IMR-90 (cell line): ENCODE data around the gene MGRN1. TPM values are rescaled to one million over a fixed set of nuclear protein-coding genes. Genes with fewer than 3 reads are reported as not detected.

Experiments
- ATAC-seq: fragments of 200-7000 bp; cut with Tn5 transposase; 2 replicates; pipeline ENCODE4 v1.9.1; 2020; ENCODE audit warnings: low read depth, mild to moderate bottlenecking, moderate library complexity
- BruUV-seq: library from RNA; stranded (reverse); fragments of 400-500 nt; replicated peaks from 2 replicates; lab custom pipeline; 2021; lab: Mats Ljungman, UMichigan
- CTCF ChIA-PET: fragments of 300-600 bp; formaldehyde crosslinking; extraction: SDS; loops from one replicate; lab custom pipeline; 2021; ENCODE audit warnings: antibody characterized with exemption; lab: Yijun Ruan, JAX
- POLR2A ChIA-PET: fragments of 300-600 bp; sonication (Branson Sonifier 250); formaldehyde crosslinking; loops from one replicate; lab custom pipeline; 2022; ENCODE audit warnings: antibody characterized with exemption; ENCODE audit not compliant: unreplicated experiment; lab: Charles Lee
- DNase-seq: peaks from one replicate; pipeline ENCODE4 v3.0.0; 2013
- H2AFZ ChIP-seq: replicated peaks from 2 replicates; pipeline ENCODE3; 2013; ENCODE audit warnings: low read length, mild to moderate bottlenecking; ENCODE audit not compliant: poor library complexity
- H2AK5ac ChIP-seq: 2 replicates; pipeline ENCODE4 v1.6.1; 2013; ENCODE audit warnings: low read depth, low read length, inconsistent platforms
- H2AK9ac ChIP-seq: replicated peaks from 2 replicates; pipeline ENCODE3; 2013; ENCODE audit warnings: mild to moderate bottlenecking, low read depth, low read length, moderate library complexity; ENCODE audit not compliant: poor library complexity
- H2BK120ac ChIP-seq: 2 replicates; pipeline ENCODE4 v1.6.1; 2013; ENCODE audit warnings: low read depth, low read length, inconsistent platforms
- H2BK15ac ChIP-seq: 3 replicates; pipeline ENCODE4 v1.6.1; 2013; ENCODE audit warnings: low read depth, low read length, inconsistent platforms
- H2BK20ac ChIP-seq: 2 replicates; pipeline ENCODE4 v1.6.1; 2013; ENCODE audit warnings: low read depth, mild to moderate bottlenecking, inconsistent platforms, low read length, moderate library complexity
- H2BK5ac ChIP-seq: 2 replicates; pipeline ENCODE4 v1.6.1; 2013; ENCODE audit warnings: mild to moderate bottlenecking, low read depth, low read length, inconsistent platforms; ENCODE audit not compliant: poor library complexity, severe bottlenecking
- H3K14ac ChIP-seq: replicated peaks from 2 replicates; pipeline ENCODE4 v1.6.1; 2013; ENCODE audit warnings: low read depth, low read length, inconsistent platforms
- H3K18ac ChIP-seq: 2 replicates; pipeline ENCODE4 v1.6.1; 2013; ENCODE audit warnings: low read depth, low read length, control low read depth
- H3K23ac ChIP-seq: 2 replicates; pipeline ENCODE4 v1.6.1; 2013; ENCODE audit warnings: low read depth, low read length, inconsistent platforms
- H3K27ac ChIP-seq: 2 replicates; pipeline ENCODE4 v1.5.1; 2013; ENCODE audit warnings: mild to moderate bottlenecking, control low read depth, low read length; ENCODE audit not compliant: insufficient read depth
- H3K27me3 ChIP-seq: 2 replicates; pipeline ENCODE4 v1.6.1; 2013; ENCODE audit warnings: low read length; ENCODE audit not compliant: control insufficient read depth, insufficient read depth
- H3K36me3 ChIP-seq: 2 replicates; pipeline ENCODE4 v1.6.1; 2013; ENCODE audit warnings: low read length, mixed read lengths; ENCODE audit not compliant: control insufficient read depth, insufficient read depth
- H3K4ac ChIP-seq: 2 replicates; pipeline ENCODE4 v1.6.1; 2013; ENCODE audit warnings: low read depth, low read length, inconsistent platforms
- H3K4me1 ChIP-seq: 2 replicates; pipeline ENCODE4 v1.6.1; 2013; ENCODE audit warnings: low read length, mixed read lengths; ENCODE audit not compliant: control insufficient read depth, insufficient read depth
- H3K4me2 ChIP-seq: 2 replicates; pipeline ENCODE4 v1.6.1; 2013; ENCODE audit warnings: low read depth, mild to moderate bottlenecking, control low read depth, low read length, moderate library complexity
- H3K4me3 ChIP-seq: 2 replicates; pipeline ENCODE4 v1.5.1; 2013; ENCODE audit warnings: low read depth, mild to moderate bottlenecking, control low read depth, low read length, moderate library complexity; ENCODE audit not compliant: insufficient read depth
- H3K56ac ChIP-seq: 2 replicates; pipeline ENCODE4 v1.6.1; 2013; ENCODE audit warnings: low read length, inconsistent platforms; ENCODE audit not compliant: insufficient read depth; ENCODE audit errors: extremely low read depth
- H3K79me1 ChIP-seq, 2 experiments: 2 replicates each; pipeline ENCODE4 v1.6.1; 2013; ENCODE audit warnings: low read length in 2 of 2, inconsistent platforms in 1 of 2, low read depth in 1 of 2
- H3K9ac ChIP-seq: 2 replicates; pipeline ENCODE4 v1.6.1; 2013; ENCODE audit warnings: low read depth, low read length, control low read depth
- H3K9me1 ChIP-seq: 2 replicates; pipeline ENCODE4 v1.6.1; 2013; ENCODE audit warnings: low read length, inconsistent platforms; ENCODE audit not compliant: insufficient read depth
- H3K9me3 ChIP-seq: 2 replicates; pipeline ENCODE4 v1.6.1; 2013; ENCODE audit warnings: low read length; ENCODE audit not compliant: control insufficient read depth, insufficient read depth
- H4K20me1 ChIP-seq: 2 replicates; pipeline ENCODE4 v1.6.1; 2013; ENCODE audit warnings: low read length, inconsistent platforms; ENCODE audit not compliant: insufficient read depth
- H4K5ac ChIP-seq: 2 replicates; pipeline ENCODE4 v1.6.1; 2013; ENCODE audit warnings: mild to moderate bottlenecking, low read depth, low read length, control low read depth
- H4K8ac ChIP-seq, 2 experiments: 2 replicates each; pipeline ENCODE4 v1.6.1; 2013; ENCODE audit warnings: low read depth in 2 of 2, low read length in 2 of 2, control low read depth in 1 of 2, inconsistent platforms in 1 of 2
- H4K91ac ChIP-seq: 2 replicates; pipeline ENCODE4 v1.6.1; 2013; ENCODE audit warnings: low read depth, low read length, inconsistent platforms; ENCODE audit not compliant: insufficient read depth
- BHLHE40 ChIP-seq: fragments of 150-350 bp; IDR thresholded peaks from 2 replicates; pipeline ENCODE4 v1.6.1; 2016; ENCODE audit warnings: mild to moderate bottlenecking, low read depth, low read length
- CEBPB ChIP-seq: IDR thresholded peaks from 2 replicates; pipeline ENCODE4 v1.6.1; 2012; ENCODE audit warnings: low read depth, low read length, improper control_type of control experiment
- CHD1 ChIP-seq: IDR thresholded peaks from 2 replicates; pipeline ENCODE4 v1.6.1; 2012; ENCODE audit warnings: low read depth, low read length, improper control_type of control experiment
- CTCF ChIP-seq: conservative IDR thresholded peaks from 2 replicates; pipeline ENCODE4 v1.5.1; 2012; ENCODE audit warnings: mild to moderate bottlenecking, low read depth, low read length, improper control_type of control experiment
- ELK1 ChIP-seq: fragments of 150-350 bp; IDR thresholded peaks from 2 replicates; pipeline ENCODE4 v1.6.1; 2016; ENCODE audit warnings: low read depth, mild to moderate bottlenecking, low read length, moderate library complexity, borderline replicate concordance
- FOS ChIP-seq: fragments of 150-350 bp; IDR thresholded peaks from 2 replicates; pipeline ENCODE4 v1.6.1; 2016; ENCODE audit warnings: low read depth, low read length
- MAFK ChIP-seq: IDR thresholded peaks from 2 replicates; pipeline ENCODE4 v1.6.1; 2012; ENCODE audit warnings: low read depth, low read length, improper control_type of control experiment
- MAZ ChIP-seq: IDR thresholded peaks from 2 replicates; pipeline ENCODE4 v1.6.1; 2012; ENCODE audit warnings: low read depth, mild to moderate bottlenecking, low read length, improper control_type of control experiment, moderate library complexity, borderline replicate concordance
- MXI1 ChIP-seq: IDR thresholded peaks from 2 replicates; pipeline ENCODE4 v1.6.1; 2012; ENCODE audit warnings: low read depth, mild to moderate bottlenecking, low read length, moderate library complexity, borderline replicate concordance
- NFE2L2 ChIP-seq: fragments of 150-350 bp; IDR thresholded peaks from 2 replicates; pipeline ENCODE4 v1.6.1; 2016; ENCODE audit warnings: low read depth, mild to moderate bottlenecking, low read length
- POLR2A ChIP-seq: IDR thresholded peaks from 2 replicates; pipeline ENCODE4 v1.6.1; 2012; ENCODE audit warnings: mild to moderate bottlenecking, low read depth, low read length
- RAD21 ChIP-seq: IDR thresholded peaks from 2 replicates; pipeline ENCODE4 v1.6.1; 2012; ENCODE audit warnings: low read length, improper control_type of control experiment
- RCOR1 ChIP-seq: IDR thresholded peaks from 2 replicates; pipeline ENCODE4 v1.6.1; 2012; ENCODE audit warnings: mild to moderate bottlenecking, low read length, improper control_type of control experiment; ENCODE audit not compliant: insufficient replicate concordance
- RFX5 ChIP-seq: IDR thresholded peaks from 2 replicates; pipeline ENCODE4 v1.8.0; 2012; ENCODE audit warnings: low read depth, mild to moderate bottlenecking, low read length, moderate library complexity
- SMC3 ChIP-seq: fragments of 150-350 bp; IDR thresholded peaks from 2 replicates; pipeline ENCODE4 v1.6.1; 2016; ENCODE audit warnings: low read depth, mild to moderate bottlenecking, antibody characterized with exemption, low read length, moderate library complexity
- USF2 ChIP-seq: fragments of 150-350 bp; IDR thresholded peaks from 2 replicates; pipeline ENCODE4 v1.6.1; 2017; ENCODE audit warnings: mild to moderate bottlenecking, antibody characterized with exemption, low read length, low read depth
- WGBS, 2 experiments: methylation state at CpG; one replicate each; pipeline versions ENCODE4 v1.1.5 to v1.1.7; 2013; ENCODE audit warnings: missing lambda C conversion rate in 2 of 2; ENCODE audit not compliant: insufficient read length in 1 of 2; ENCODE audit errors: extremely low coverage in 2 of 2; 5-methylcytosine and 5-hydroxymethylcytosine counted together
- dilution Hi-C: fragments of 300-500 bp; cut with HindIII; formaldehyde crosslinking; loops from one replicate; pipeline ENCODE4 v1.14.3; 2018; ENCODE audit warnings: low sequenced_read_pairs; ENCODE audit not compliant: unreplicated experiment
- in situ Hi-C: fragments of 300-500 bp; cut with MboI; formaldehyde crosslinking; loops from 3 replicates; pipeline ENCODE4 v1.14.3; 2019; ENCODE audit warnings: low sequenced_read_pairs, inconsistent platforms, mixed read lengths
- intact Hi-C: fragments of 100-400 bp; cut with micrococcal nuclease; formaldehyde crosslinking; loops from 2 replicates; pipeline ENCODE4 v1.10.0; 2022
- polyA plus RNA-seq, 3 experiments: library from polyadenylated mRNA; depleted of rRNA; stranded (reverse); fragments of >200 nt; gene quantifications; 2 replicates each; pipeline ENCODE4 v1.2.3, GENCODE V29; 2012; ENCODE audit warnings: low replicate concordance in 1 of 3
- total RNA-seq: library from RNA; depleted of rRNA; stranded (reverse); fragments of >200 nt; gene quantifications from 2 replicates; pipeline ENCODE4 v1.2.3, GENCODE V29; 2012

Gene MGRN1
- total and polyA plus RNA-seq, 2 of the 4 experiments (the other 2 are of a cell fraction) = 11.7 to 32.7 TPM

DNA sequence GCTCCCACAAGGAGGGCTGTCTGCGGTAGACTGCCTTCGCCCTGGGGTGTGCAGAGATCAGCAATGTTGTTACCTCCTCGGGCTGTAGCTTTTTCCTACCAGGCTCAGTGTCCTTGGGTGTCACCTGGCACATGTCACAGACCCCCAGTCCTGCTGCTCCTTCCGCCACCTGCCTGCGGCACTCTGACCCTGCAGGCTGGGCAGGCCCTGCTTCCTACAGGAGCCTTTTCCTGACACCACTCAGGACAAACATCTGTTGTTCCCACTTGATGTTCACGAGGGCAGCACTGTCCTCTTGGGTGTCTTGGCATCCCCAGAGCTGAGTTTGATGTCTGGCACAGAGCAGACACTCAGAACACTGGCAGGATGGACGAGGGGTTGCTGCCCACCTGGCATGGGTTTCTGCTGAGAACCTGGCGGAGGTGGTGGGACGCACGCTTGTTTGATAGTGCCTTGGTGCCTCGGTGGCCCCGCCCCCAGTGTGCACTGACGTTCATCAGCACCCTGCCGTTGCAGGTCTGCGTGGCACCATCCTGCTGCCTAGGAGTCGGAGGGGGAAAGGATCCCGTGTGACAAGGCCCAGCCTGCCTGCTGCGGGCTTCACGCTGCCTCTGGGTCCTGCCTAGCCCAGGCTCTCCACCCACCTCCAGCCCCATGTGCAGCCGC is 42.0 kb downstream of the MGRN1 start:
- Histone ChIP-seq H3K27me3 (no peaks in the 10 kb centered on the region), H3K9ac (no peak overlapping the region), H3K36me3 (peaks cover 61% of the 10 kb centered on the region), H2BK20ac (no peak overlapping the region), H2AK9ac (no peak overlapping the region), H3K56ac (no peak overlapping the region), H2BK15ac (no peak overlapping the region), H3K27ac (no peak overlapping the region), H2AK5ac (no peak overlapping the region), H3K9me3 (no peaks in the 10 kb centered on the region), H4K91ac (no peak overlapping the region), H3K4me2 (no peak overlapping the region), H3K4me1 (no peaks in the 10 kb centered on the region), H4K20me1 (peaks cover 18% of the 10 kb centered on the region; the same call in 1 of the 2 replicates), H2BK5ac (no peak overlapping the region), H2BK120ac (no peak overlapping the region), H3K4me3 (no peak overlapping the region), H3K79me1 (peaks cover 14 to 28% of the 10 kb centered on the region in 2 experiments), H2AFZ (no peak overlapping the region), H3K4ac (no peak overlapping the region), H4K8ac (no peak overlapping the region), H3K9me1 (peaks cover 2% of the 10 kb centered on the region; the same call in 1 of the 2 replicates), H3K18ac (no peak overlapping the region), H3K14ac (no peak overlapping the region), H3K23ac (no peak overlapping the region), H4K5ac (no peak overlapping the region)
- WGBS, 2 experiments = 88% methylated on average over 14 of the region's 20 CpGs; no CpG with 5 or more reads in 1 of the 2 experiments
- CTCF ChIA-PET = no interaction called here
- DNase-seq (no peak), ATAC-seq (no peak)
- in situ Hi-C loops (no loop called here), intact Hi-C loops (no loop called here), dilution Hi-C loops (no loop called here)
- POLR2A ChIA-PET = no interaction called here
- TF ChIP-seq MXI1 (no peak), POLR2A (no peak), RCOR1 (no peak), FOS (no peak), SMC3 (no peak), MAZ (no peak), ELK1 (no peak), CEBPB (no peak), BHLHE40 (no peak), USF2 (no peak), MAFK (no peak), RFX5 (no peak), CTCF (no peak), RAD21 (no peak), NFE2L2 (no peak), CHD1 (no peak)
- BruUV-seq = no TSS peak
